Stimulated activated naive CD8-positive, alpha-beta T cell treated with anti-CD3 and anti-CD28 coated beads, Interleukin-15, amount 100 ng/mL, for 72 hours (primary cell): ENCODE results near the gene PCLAF.
"Not testable (repeated sequence)": the region's sequence is repeated elsewhere in the genome, so short reads cannot be mapped to it uniquely, and the experiment has no call there.

Experiments
- ATAC-seq: fragments of 150-1000 bp; cut with Tn5 transposase; 2 replicates; pipeline ENCODE4 v1.10.0; 2021; ENCODE audit warnings: mild to moderate bottlenecking, moderate library complexity
- DNase-seq, 2 donors: peaks; one replicate each; pipeline ENCODE4 v3.0.0; 2021 to 2022
- H3K27ac Mint-ChIP-seq, 2 donors: one replicate each; pipeline ENCODE4 v1.8.0; 2022; ENCODE audit warnings: mild to moderate bottlenecking in 2 of 2, mixed read lengths in 2 of 2, moderate library complexity in 2 of 2
- H3K27me3 Mint-ChIP-seq: one replicate; pipeline ENCODE4 v1.8.0; 2022; ENCODE audit warnings: mixed read lengths
- H3K4me1 Mint-ChIP-seq: one replicate; pipeline ENCODE4 v1.8.0; 2022; ENCODE audit warnings: mild to moderate bottlenecking, mixed read lengths
- H3K4me3 Mint-ChIP-seq, 2 donors: one replicate each; pipeline ENCODE4 v1.8.0; 2022; ENCODE audit warnings: mild to moderate bottlenecking in 2 of 2, mixed read lengths in 2 of 2, moderate library complexity in 1 of 2
- H3K9me3 Mint-ChIP-seq, 2 donors: one replicate each; pipeline ENCODE4 v1.8.0; 2022; ENCODE audit warnings: mixed read lengths in 2 of 2

Gene PCLAF

DNA sequence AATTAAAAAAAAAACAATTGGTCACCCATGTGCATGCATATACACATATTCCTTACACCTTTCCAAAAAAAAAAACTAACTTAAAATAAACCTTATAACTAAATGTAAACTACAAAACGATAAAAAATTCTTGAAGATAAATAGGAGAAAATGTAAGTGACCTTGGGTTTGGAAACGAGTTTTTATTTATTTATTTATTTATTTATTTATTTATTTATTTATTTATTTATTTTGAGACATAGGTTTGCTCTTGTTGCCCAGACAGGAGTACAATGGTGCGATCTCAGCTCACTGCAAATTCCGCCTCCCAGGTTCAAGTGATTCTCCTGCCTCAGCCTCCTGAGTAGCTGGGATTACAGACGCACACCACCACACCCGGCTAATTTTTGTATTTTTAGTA, 35.0 kb downstream of the PCLAF start:
- not testable (repeated sequence) for DNase-seq, H3K27me3 Mint-ChIP-seq, H3K9me3 Mint-ChIP-seq, H3K4me3 Mint-ChIP-seq, ATAC-seq, H3K27ac Mint-ChIP-seq
- peaks cover 15% of the 10 kb centered on the region for H3K4me1 Mint-ChIP-seq

DNA sequence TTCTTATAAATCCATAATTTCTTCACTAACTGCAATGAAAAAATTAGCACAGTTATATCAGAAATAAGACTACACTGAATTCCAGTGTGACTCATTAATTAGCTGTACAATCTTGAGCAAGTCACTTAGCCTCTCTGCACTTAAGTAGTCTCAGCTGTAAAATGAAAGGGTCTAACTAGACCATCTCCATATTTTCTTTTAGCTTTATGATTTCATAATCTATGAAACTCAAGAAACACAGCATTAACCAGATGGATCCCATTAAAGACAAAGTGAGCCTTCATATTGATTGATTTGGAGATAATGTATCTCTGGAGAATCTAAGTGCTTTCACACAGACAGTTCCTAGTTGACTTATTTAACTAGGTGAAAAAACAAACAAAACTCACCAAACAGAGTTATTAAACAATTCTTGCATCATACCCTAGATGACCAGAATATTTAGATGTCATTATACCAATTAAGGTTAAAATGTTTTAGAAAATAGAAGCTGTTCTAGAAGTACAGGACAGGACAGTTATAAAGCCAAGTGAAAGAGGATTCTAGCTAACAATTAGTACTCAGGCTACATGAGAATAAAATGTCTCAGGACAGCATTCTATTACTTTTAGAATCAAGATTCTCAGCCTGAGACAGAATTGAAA, 36.5 kb downstream of the PCLAF start:
- DNase-seq: no peak
- no peak overlapping the region for H3K27ac Mint-ChIP-seq

DNA sequence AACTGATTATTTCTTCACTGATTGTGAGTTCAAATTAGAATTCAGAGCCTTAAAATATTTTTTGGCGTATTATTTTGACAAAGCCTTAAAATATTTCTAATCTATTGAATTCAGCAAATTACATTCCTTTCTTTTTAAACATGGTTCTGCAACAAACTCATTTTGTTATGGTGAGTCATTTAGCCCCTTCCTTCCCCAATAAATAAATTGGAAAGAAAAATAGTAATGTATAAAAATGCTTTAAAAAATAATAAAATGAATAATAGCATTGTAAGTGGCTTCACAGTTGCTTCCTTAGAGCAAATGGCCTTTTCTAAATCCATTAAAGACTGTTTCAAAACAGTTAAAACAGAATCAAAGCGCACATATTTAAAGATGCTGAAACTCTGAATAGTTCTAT, 37.4 kb downstream of the PCLAF start:
- Mint-ChIP-seq H3K27ac (no peak overlapping the region), H3K4me1 (peaks cover 9% of the 10 kb centered on the region), H3K9me3 (no peaks in the 10 kb centered on the region), H3K27me3 (no peaks in the 10 kb centered on the region), H3K4me3 (no peak overlapping the region)
- ATAC-seq (no peak), DNase-seq (no peak)

More for the DNA sequence above, 36.5 kb downstream of the PCLAF start:
- no peaks in the 10 kb centered on the region for H3K27me3 Mint-ChIP-seq
- peaks cover 15% of the 10 kb centered on the region for H3K4me1 Mint-ChIP-seq
- ATAC-seq: no peak
- H3K4me3 Mint-ChIP-seq: no peak overlapping the region
- H3K9me3 Mint-ChIP-seq: no peaks in the 10 kb centered on the region

DNA sequence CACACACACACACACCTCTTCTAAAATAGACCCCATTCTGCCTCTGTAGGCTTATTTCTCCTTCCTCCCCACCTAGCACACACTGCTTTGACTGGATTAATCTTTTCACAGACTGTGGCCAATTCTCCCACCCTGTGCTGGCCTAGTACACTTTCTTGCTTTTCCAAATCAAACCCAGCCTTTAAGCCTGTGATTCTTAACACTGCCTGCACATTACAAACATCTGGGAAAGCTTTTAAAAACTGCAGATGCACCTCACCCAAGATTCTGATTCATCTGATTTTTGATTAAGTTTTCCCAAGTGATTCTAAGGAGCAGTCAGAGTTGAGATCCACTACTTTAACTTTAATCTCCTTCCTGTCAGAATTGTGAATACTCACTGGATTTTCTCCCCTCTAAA, 38.0 kb downstream of the PCLAF start:
- Mint-ChIP-seq H3K9me3 (no peaks in the 10 kb centered on the region), H3K27ac (no peak overlapping the region), H3K4me3 (no peak overlapping the region), H3K27me3 (no peaks in the 10 kb centered on the region), H3K4me1 (peaks cover 9% of the 10 kb centered on the region)
- ATAC-seq (no peak), DNase-seq (no peak)

DNA sequence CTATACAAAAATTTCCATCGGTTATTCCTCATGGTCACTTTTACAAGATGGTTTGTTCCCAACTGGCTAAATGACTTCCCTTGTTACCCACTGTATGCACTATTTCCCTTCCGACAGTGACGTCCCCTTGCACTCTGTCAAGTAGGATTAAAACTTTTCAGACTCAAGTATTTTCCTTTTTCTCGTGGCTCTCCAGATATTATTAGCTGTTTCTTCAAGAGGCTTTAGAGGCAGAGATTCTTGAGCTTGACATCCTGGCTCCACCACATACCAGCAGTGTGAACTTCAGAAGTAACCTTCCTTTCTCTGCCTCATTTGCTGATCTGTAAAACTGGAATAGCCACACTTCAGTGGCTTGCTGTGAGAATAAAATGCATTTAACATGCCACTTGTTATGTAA, 39.3 kb downstream of the PCLAF start:
- Mint-ChIP-seq H3K27ac (no peak overlapping the region), H3K27me3 (no peaks in the 10 kb centered on the region), H3K4me3 (no peak overlapping the region), H3K9me3 (no peaks in the 10 kb centered on the region), H3K4me1 (no peaks in the 10 kb centered on the region)
- DNase-seq (no peak), ATAC-seq (no peak)

DNA sequence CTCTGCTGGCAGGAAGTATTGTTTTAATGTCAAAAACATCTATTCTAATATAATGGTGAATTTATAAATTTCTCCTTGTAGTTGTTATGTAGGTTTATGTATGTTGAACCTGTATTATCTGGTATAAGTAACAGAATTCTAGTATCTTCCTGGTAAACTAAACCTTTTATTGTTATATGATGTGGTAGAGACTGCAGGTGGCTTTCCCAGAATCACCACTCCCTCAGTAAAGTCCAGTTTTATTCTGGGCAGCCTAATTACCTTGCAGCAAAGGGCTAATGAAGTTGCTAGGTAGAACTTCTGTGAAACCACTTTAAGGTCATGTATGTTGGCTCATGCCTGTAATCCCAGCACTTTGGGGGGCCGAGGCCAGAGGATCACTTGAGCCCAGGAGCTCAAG, 40.9 kb downstream of the PCLAF start:
- H3K4me3 Mint-ChIP-seq: no peak overlapping the region
- peaks cover 10% of the 10 kb centered on the region for H3K4me1 Mint-ChIP-seq
- H3K9me3 Mint-ChIP-seq: no peaks in the 10 kb centered on the region
- H3K27me3 Mint-ChIP-seq: no peaks in the 10 kb centered on the region
- H3K27ac Mint-ChIP-seq: no peak overlapping the region
- ATAC-seq (no peak), DNase-seq (no peak)

DNA sequence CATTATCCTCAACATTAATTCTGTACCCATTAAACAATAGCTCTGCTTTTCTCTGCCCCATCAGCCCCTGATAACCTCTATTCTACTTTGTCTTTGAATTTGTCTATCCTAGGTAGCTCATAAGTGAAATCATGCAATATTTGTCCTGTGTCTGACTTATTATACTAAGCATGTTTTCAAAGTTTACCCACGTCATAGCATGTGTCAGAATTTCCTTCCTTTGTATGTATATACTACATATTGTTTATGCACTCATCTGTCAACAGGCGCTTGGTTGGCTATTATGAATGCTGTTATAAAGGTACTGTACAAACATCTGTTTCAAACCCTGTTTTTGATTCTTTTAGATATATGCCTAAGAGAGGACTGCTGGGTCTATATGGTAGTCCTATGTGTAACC, 43.5 kb downstream of the PCLAF start:
- peaks cover 30% of the 10 kb centered on the region for H3K4me1 Mint-ChIP-seq
- no peak for ATAC-seq
- H3K9me3 Mint-ChIP-seq: no peaks in the 10 kb centered on the region
- H3K27ac Mint-ChIP-seq: no peak overlapping the region
- H3K27me3 Mint-ChIP-seq: no peaks in the 10 kb centered on the region
- DNase-seq: no peak
- no peak overlapping the region for H3K4me3 Mint-ChIP-seq

DNA sequence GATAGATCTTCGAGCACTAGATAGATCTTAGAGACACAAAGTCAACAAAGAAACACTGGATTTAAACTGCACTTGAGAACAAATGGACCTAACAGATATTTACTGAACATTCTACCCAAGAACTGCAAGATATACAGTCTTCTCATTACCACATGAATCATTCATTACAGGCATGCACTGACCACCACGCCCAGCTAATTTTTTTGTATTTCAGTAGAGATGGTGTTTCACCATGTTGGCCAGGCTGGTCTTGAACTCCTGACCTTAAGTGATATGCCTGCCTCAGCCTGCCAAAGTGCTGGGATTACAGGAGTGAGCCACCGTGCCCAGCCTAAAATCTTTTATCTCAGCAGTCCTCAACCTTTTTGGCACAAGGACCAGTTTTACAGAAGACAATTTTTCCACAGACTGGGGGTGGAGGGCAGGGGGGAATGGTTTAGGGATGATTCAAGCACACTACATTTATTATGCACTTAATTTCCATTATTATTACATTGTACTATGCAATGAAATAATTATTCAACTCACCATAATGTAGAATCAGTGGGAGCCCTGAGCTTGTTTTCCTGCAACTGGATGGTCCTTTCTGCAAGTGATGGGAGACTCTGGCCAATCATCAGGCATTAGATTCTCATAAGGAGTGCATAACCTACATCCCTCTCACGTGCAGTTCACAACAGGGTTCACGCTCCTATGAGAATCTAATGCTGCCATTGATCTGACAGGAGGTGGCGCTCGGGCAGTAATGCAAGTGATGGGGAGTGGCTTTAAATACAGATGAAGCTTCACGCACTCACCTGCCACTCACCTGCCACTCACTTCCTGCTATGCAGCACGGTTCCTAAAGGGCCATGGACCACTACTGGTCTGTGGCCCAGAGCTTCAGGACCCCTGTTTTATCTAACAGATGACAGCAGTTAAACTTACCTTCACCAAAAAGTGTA, 47.0 kb downstream of the PCLAF start:
- DNase-seq (no peak), ATAC-seq (peak; percentile 37)
- Mint-ChIP-seq H3K27me3 (no peaks in the 10 kb centered on the region), H3K9me3 (no peaks in the 10 kb centered on the region), H3K4me1 (peaks cover 30% of the 10 kb centered on the region), H3K4me3 (peak overlapping the region in 1 of 2 donors; percentile 19), H3K27ac (peak overlapping the region in 1 of 2 donors; percentile 92)

DNA sequence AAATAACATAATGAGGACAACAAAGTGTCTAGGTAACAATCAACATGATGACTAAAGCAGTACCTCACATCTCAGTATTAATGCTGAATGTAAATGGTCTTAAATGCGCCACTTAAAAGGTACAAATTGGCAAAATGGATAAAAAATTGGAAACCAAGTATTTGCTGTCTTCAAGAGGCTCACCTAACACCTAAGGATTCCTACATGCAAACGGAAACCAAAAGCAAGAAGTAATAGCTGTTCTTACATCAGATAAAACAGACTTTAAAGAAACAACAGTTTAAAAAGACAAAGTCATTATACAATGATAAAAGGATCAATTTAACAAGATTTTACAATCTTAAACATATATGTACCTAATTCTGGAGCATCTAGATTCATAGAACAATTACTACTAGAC, 47.7 kb downstream of the PCLAF start:
- no peaks in the 10 kb centered on the region for H3K27me3 Mint-ChIP-seq
- peak overlapping the region; percentile 67 to 92 for H3K27ac Mint-ChIP-seq
- H3K4me3 Mint-ChIP-seq: peak overlapping the region in 1 of 2 donors; percentile 19
- H3K4me1 Mint-ChIP-seq: peaks cover 30% of the 10 kb centered on the region
- DNase-seq (no peak), ATAC-seq (no peak)
- H3K9me3 Mint-ChIP-seq: no peaks in the 10 kb centered on the region

DNA sequence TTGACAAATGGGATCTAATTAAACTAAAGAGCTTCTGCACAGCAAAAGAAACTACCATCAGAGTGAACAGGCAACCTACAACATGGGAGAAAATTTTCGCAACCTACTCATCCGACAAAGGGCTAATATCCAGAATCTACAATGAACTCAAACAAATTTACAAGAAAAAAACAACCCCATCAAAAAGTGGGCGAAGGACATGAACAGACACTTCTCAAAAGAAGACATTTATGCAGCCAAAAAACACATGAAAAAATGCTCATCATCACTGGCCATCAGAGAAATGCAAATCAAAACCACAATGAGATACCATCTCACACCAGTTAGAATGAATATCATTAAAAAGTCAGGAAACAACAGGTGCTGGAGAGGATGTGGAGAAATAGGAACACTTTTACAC, 49.6 kb downstream of the PCLAF start:
- H3K27me3 Mint-ChIP-seq, ATAC-seq, DNase-seq, H3K27ac Mint-ChIP-seq, H3K4me3 Mint-ChIP-seq, H3K9me3 Mint-ChIP-seq: not testable (repeated sequence)
- peaks cover 30% of the 10 kb centered on the region for H3K4me1 Mint-ChIP-seq

DNA sequence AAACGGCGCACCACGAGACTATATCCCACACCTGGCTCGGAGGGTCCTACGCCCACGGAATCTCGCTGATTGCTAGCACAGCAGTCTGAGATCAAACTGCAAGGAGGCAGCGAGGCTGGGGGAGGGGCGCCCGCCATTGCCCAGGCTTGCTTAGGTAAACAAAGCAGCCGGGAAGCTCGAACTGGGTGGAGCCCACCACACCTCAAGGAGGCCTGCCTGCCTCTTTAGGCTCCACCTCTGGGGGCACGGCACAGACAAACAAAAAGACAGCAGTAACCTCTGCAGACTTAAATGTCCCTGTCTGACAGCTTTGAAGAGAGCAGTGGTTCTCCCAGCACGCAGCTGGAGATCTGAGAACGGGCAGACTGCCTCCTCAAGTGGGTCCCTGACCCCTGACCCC, 54.3 kb downstream of the PCLAF start:
- DNase-seq, H3K4me1 Mint-ChIP-seq, H3K4me3 Mint-ChIP-seq, H3K27me3 Mint-ChIP-seq, H3K9me3 Mint-ChIP-seq, H3K27ac Mint-ChIP-seq, ATAC-seq: not testable (repeated sequence)

DNA sequence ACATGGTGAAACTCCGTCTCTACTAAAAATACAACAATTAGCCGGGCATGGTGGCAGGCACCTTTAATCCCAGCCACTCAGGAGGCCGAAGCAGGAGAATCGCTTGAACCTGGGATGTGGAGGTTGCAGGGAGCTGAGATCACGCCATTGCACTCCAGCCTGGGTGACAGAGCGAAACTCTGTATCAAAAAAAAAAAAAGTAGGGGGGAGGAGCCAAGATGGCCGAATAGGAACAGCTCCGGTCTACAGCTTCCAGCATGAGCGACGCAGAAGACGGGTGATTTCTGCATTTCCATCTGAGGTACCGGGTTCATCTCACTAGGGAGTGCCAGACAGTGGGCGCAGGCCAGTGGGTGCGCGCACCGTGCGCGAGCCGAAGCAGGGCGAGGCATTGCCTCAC, 54.8 kb downstream of the PCLAF start:
- not testable (repeated sequence) for H3K4me1 Mint-ChIP-seq, H3K27me3 Mint-ChIP-seq, DNase-seq, H3K4me3 Mint-ChIP-seq, H3K9me3 Mint-ChIP-seq, H3K27ac Mint-ChIP-seq, ATAC-seq

DNA sequence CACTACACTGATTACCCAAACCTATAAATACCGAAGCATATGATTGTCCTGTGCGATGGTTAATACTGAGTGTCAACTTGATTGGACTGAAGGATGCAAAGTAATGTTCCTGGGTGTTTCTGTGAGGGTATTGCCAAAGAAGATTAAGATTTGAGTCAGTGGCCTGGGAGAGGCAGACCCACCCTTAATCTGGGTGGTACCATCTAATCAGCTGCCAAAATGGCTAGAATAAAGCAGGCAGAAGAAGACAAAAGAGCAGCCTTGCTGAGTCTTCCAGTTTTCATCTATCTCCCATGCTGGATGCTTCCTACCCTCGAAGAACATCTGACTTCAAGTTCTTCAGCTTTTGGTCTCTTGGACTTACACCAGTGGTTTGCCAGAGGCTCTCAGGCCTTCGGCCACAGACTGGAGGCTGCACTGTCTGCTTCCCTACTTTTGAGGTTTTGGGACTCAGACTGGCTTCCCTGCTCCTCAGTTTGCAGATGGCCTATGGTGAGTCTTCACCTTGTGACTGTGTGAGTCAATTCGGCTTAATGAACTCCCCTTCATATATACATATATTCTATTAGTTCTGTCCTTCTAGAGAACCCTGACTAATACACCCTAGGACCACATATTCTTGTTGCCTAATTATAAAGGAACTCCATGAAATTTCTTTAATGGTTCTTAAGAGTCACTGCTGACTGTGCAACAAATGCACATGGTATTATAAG, 56.9 kb downstream of the PCLAF start:
- DNase-seq (no peak), ATAC-seq (no peak)
- H3K4me1 Mint-ChIP-seq: no peaks in the 10 kb centered on the region
- H3K27me3 Mint-ChIP-seq: no peaks in the 10 kb centered on the region
- no peak overlapping the region for H3K27ac Mint-ChIP-seq
- H3K4me3 Mint-ChIP-seq: no peak overlapping the region
- no peaks in the 10 kb centered on the region for H3K9me3 Mint-ChIP-seq

DNA sequence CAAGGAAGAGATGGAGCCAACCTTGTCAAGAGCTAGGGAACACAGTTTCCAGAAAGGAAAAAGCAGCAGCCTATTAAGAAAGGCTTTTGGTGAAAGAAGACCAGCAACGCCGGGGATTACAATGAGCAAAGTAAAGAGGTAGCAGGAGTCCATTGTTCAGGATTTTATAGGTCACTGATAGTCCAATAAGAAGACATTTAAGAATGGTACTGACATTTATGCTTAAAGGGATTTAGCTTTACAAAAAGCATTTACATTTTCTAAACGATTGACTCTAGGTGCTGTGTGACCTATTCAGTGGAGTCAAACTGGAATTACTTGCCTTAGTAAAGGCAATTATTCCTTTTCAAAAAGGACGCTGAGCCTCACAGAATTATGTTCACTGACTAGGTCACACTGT, 66.0 kb downstream of the PCLAF start:
- H3K4me1 Mint-ChIP-seq: no peaks in the 10 kb centered on the region
- no peak overlapping the region for H3K27ac Mint-ChIP-seq
- DNase-seq: no peak
- no peak for ATAC-seq
- no peaks in the 10 kb centered on the region for H3K27me3 Mint-ChIP-seq
- no peaks in the 10 kb centered on the region for H3K9me3 Mint-ChIP-seq
- H3K4me3 Mint-ChIP-seq: no peak overlapping the region

DNA sequence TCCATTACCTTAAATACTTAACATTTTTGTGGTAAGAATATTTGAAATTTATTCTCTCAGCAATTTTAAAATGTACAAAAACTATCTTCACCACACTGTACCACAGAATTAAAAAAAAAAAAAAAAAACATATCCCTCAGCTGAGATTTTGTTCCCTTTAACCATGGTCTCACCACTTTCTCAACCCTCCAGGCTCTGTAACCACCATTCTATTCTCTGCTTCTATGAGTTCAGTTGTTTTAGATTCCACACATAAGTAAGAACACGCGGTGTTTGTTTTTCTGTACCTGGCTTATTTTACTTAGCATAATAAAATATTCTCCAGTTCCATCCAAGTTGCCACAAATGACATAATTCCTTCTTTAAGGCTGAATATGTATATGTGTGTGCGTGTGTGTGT, 66.8 kb downstream of the PCLAF start:
- Mint-ChIP-seq H3K9me3 (no peaks in the 10 kb centered on the region), H3K4me1 (no peaks in the 10 kb centered on the region), H3K4me3 (no peak overlapping the region), H3K27ac (no peak overlapping the region), H3K27me3 (no peaks in the 10 kb centered on the region)
- ATAC-seq (no peak), DNase-seq (no peak)
